Adrenal gland (tissue), 12 donors: ENCODE measurements around the gene CDC42SE1. TPM values are rescaled to one million over a fixed set of nuclear protein-coding genes. Genes with fewer than 3 reads are reported as not detected.
A peak's percentile ranks its signal among the peaks of the same experiment; 100 is the strongest.

ENCODE experiments used
- DNase-seq, 7 donors: peaks; one replicate each; pipeline ENCODE4 v3.0.0-alpha.2; 2019 to 2020
- H3K27ac ChIP-seq, 5 donors: fragments of 200-600 bp; sonication (generic) in 4 of 5; 1 replicate in 3 of 5; 2 replicates in 2 of 5; pipeline versions ENCODE4 v1.5.1 to v1.8.0; 2016 to 2020; ENCODE audit warnings: mild to moderate bottlenecking in 1 of 5
- H3K27me3 ChIP-seq: fragments of 200-600 bp; 2 replicates; pipeline ENCODE4 v1.8.0; 2021
- H3K36me3 ChIP-seq, 2 donors: fragments of 200-600 bp; replicated peaks in 1 of 2; 1 replicate in 1 of 2; 2 replicates in 1 of 2; pipeline versions ENCODE4 v1.5.1 to v1.8.0; 2018 to 2022
- H3K4me1 ChIP-seq, 2 donors: fragments of 200-600 bp; replicated peaks in 1 of 2; 1 replicate in 1 of 2; 2 replicates in 1 of 2; pipeline versions ENCODE4 v1.5.1 to v1.8.0; 2018 to 2021
- H3K4me3 ChIP-seq, 4 donors: fragments of 200-600 bp; sonication (generic) in 3 of 4; one replicate each; pipeline ENCODE4 v1.5.1; 2016 to 2018
- H3K9me3 ChIP-seq, 3 donors: fragments of 200-600 bp; sonication (generic) in 1 of 3; replicated peaks in 1 of 3; 1 replicate in 2 of 3; 2 replicates in 1 of 3; pipeline versions ENCODE4 v1.5.1 to v1.8.0; 2016 to 2021
- CTCF ChIP-seq, 6 experiments: fragments of 450-650 bp in 4 of 6; fragments of 200-600 bp in 2 of 6; sonication (generic) in 1 of 6; IDR thresholded peaks; 1 replicate in 5 of 6; 2 replicates in 1 of 6; pipeline versions ENCODE4 v1.5.1 to v1.8.0; 2016 to 2021; ENCODE audit warnings: antibody characterized with exemption in 6 of 6, mild to moderate bottlenecking in 2 of 6, moderate library complexity in 1 of 6
- POLR2A ChIP-seq, 2 donors: fragments of 450-650 bp; IDR thresholded peaks; one replicate each; pipeline ENCODE4 v1.6.1; 2017; ENCODE audit warnings: antibody characterized with exemption in 2 of 2, mild to moderate bottlenecking in 2 of 2, moderate library complexity in 1 of 2
- WGBS, 4 donors: extraction: QIAGEN DNeasy Blood & Tissue Kit in 2 of 4; methylation state at CpG; one replicate each; pipeline versions ENCODE4 v1.1.5 to v1.1.7; 2013 to 2017; 5-methylcytosine and 5-hydroxymethylcytosine counted together
- intact Hi-C, 2 donors: fragments of 100-400 bp; cut with DNase I; formaldehyde crosslinking; loops; one replicate each; pipeline versions ENCODE4 v1.14.1 to v1.15.0; 2022 to 2023
- polyA plus RNA-seq, 3 donors: library from polyadenylated mRNA; stranded (reverse); fragments of 200-250 nt in 2 of 3; fragments of 350-450 nt in 1 of 3; fragmentation: Illumina TruSeq in 1 of 3; extraction: RNeasy Lipid Tissue Mini Kit (QIAGEN cat#74804) in 1 of 3; gene quantifications; one replicate each; pipeline ENCODE4 v1.2.3, GENCODE V29; 2013 to 2014
- total RNA-seq, 9 donors: library from RNA; depleted of rRNA in 4 of 9; stranded (reverse); fragments of >200 nt in 4 of 9; fragments of 120-200 nt in 1 of 9; fragmentation: NEBNext Ultra II Directional in 1 of 9; extraction: Animal tissue kit (Norgen Biotek cat#: 25700) in 1 of 9; gene quantifications; one replicate each; pipeline versions ENCODE4 v1.1.0 to v1.2.4, GENCODE V29; 2013 to 2023
- donor health status: healthy with polysubstance abuse.
- donor health status: Bipolar disorder and iron deficiency.
- donor health status: DM: yes; HTN: yes; CAD: no.
- donor health status: DM: no; HTN: no; CAD: no.
- donor health status: DM: no; HTN: no; CAD: no.
- donor health status: DM: yes; HTN: yes; CAD: no.

CDC42SE1 gene
- total and polyA plus RNA-seq, 12 donors: 45.5 to 125 (median 85.9) TPM

DNA sequence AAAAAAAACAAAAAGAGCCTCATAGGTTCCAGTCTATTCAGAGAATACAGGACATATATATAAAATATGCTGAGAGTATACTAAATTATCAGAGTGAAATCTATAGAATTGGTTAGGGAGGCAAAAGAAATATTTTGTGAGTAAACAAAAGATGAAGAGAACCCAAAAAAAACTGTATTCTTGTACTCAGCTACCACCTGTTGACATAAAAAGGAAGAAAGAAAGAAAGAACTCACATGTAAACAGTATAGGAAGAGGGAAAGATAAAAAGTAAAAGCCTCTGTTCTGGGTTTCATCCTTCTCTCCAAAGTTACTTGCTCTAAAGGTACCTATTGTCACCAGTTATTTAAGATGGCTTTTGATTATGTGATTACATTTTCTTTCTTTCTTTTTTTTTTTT is 33.0 kb downstream of the CDC42SE1 start:
- intact Hi-C loops: loop anchor here in 1 of 2 donors (10.0 kb wide), 1 partner anchor 128 kb away; the partner anchor contains the start of gene TNFAIP8L2
- H3K27me3 ChIP-seq: no peaks in the 10 kb centered on the region
- peaks cover 0 to 5% of the 10 kb centered on the region in 2 donors for H3K4me1 ChIP-seq
- TF ChIP-seq CTCF (IDR thresholded peaks at IDR 0.05): no peak
- TF ChIP-seq POLR2A (IDR thresholded peaks at IDR 0.05): no peak
- H3K27ac ChIP-seq: no peak overlapping the region
- no peak for DNase-seq
- H3K4me3 ChIP-seq: no peak overlapping the region
- H3K9me3 ChIP-seq: no peaks in the 10 kb centered on the region
- peaks cover 0 to 49% of the 10 kb centered on the region in 2 donors for H3K36me3 ChIP-seq

DNA sequence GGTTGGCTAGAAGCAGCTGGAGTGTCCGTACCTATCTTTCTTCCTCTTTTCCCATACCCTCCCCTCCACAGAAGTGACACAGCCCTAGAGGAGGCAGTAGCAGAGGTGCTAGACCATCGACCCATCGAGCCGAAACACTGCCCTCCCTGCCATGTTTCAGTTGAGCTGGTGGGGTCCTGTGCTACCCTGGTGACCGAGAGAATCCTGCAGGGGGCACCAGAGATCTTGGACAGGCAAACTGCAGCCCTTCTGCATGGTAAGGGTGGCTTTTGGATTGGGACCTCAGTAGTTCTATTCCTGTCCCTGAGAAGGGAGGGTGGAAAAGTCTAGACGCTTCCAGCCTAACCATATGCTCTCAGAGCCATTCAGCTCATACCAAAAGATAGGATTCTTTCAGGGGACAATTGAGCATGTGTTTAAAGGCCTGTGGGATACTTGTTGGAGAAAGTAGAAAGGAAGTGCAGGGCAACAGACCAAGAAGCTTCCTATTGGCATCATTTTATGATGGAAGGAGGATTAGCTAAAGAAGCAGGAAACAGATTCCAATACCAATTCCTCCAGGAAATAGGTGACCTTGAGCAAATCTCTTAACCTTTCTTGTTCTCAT is 34.8 kb downstream of the CDC42SE1 start:
- no peaks in the 10 kb centered on the region for H3K27me3 ChIP-seq
- peaks cover 0 to 5% of the 10 kb centered on the region in 2 donors for H3K4me1 ChIP-seq
- peak overlapping the region in 1 of 5 donors; percentile 41 for H3K27ac ChIP-seq
- DNase-seq: peak; percentile 79 to 93 (median 88)
- no peaks in the 10 kb centered on the region for H3K9me3 ChIP-seq
- no peak overlapping the region for H3K4me3 ChIP-seq
- TF ChIP-seq CTCF (IDR thresholded peaks at IDR 0.05) (peak; percentile 61 to 85 (median 74)), POLR2A (IDR thresholded peaks at IDR 0.05) (no peak)
- intact Hi-C loops: loop anchor here in 1 of 2 donors (10.0 kb wide), 1 partner anchor 130 kb away; the partner anchor contains the start of gene TNFAIP8L2
- WGBS, 4 donors: 15 to 23% (median 18%) methylated on average over 5 to 6 of the region's 6 CpGs
- H3K36me3 ChIP-seq: peaks cover 0 to 33% of the 10 kb centered on the region in 2 donors

GRCh38 chr1:151013518-151013917 is 45.9 kb downstream of the CDC42SE1 start:
- DNase-seq: peak in 4 of 7 donors; percentile 46 to 62 (median 57)
- Histone ChIP-seq H3K27me3 (no peaks in the 10 kb centered on the region), H3K4me3 (no peak overlapping the region), H3K4me1 (peaks cover 4 to 40% of the 10 kb centered on the region in 2 donors), H3K36me3 (peaks cover 0 to 9% of the 10 kb centered on the region in 2 donors), H3K27ac (peak overlapping the region in 3 of 5 donors; percentile 30 to 74 (median 63)), H3K9me3 (no peaks in the 10 kb centered on the region)
- intact Hi-C loops: no loop called here
- WGBS, 4 donors: 42 to 44% (median 43%) methylated on average over 2 of the region's 2 CpGs
- TF ChIP-seq CTCF (IDR thresholded peaks at IDR 0.05) (no peak), POLR2A (IDR thresholded peaks at IDR 0.05) (no peak)

- Histone ChIP-seq H3K4me3 (no peak overlapping the region), H3K9me3 (no peaks in the 10 kb centered on the region), H3K4me1 (peaks cover 5 to 41% of the 10 kb centered on the region in 2 donors), H3K27me3 (no peaks in the 10 kb centered on the region), H3K27ac (peak overlapping the region in 3 of 5 donors; percentile 30 to 74 (median 63)), H3K36me3 (peaks cover 0 to 2% of the 10 kb centered on the region in 2 donors)
- TF ChIP-seq CTCF (IDR thresholded peaks at IDR 0.05): no peak
- TF ChIP-seq POLR2A (IDR thresholded peaks at IDR 0.05): no peak
- peak in 3 of 7 donors; percentile 19 to 42 (median 41) for DNase-seq
- intact Hi-C loops: no loop called here
- 89 to 93% (median 91%) methylated on average over 14 of the region's 14 CpGs for WGBS, 4 donors
These were observed 46.5 kb downstream of the CDC42SE1 start for GRCh38 chr1:151012684-151013471.
